Type B pancreatic cell (in vitro differentiated cells): ENCODE data around the gene ZNF728. TPM values are rescaled to one million over a fixed set of nuclear protein-coding genes. Genes with fewer than 3 reads are reported as not detected.

Experiments
- DNase-seq: peaks from one replicate; pipeline ENCODE4 v3.0.0; 2021; ENCODE audit warnings: mixed read lengths; ENCODE audit not compliant: unreplicated experiment; ENCODE audit errors: extremely low spot score
- H3K27ac Mint-ChIP-seq: 2 replicates; pipeline ENCODE4 v1.8.0; 2021; ENCODE audit warnings: mild to moderate bottlenecking, mixed read lengths
- H3K27me3 Mint-ChIP-seq: 2 replicates; pipeline ENCODE4 v1.8.0; 2021; ENCODE audit warnings: mixed read lengths
- H3K36me3 Mint-ChIP-seq: 2 replicates; pipeline ENCODE4 v1.8.0; 2021; ENCODE audit warnings: mixed read lengths
- H3K4me1 Mint-ChIP-seq: one replicate; pipeline ENCODE4 v1.8.0; 2021; ENCODE audit warnings: mixed read lengths; ENCODE audit not compliant: unreplicated experiment
- H3K4me3 Mint-ChIP-seq: 2 replicates; pipeline ENCODE4 v1.8.0; 2021; ENCODE audit warnings: mild to moderate bottlenecking, mixed read lengths
- H3K9me3 Mint-ChIP-seq: 2 replicates; pipeline ENCODE4 v1.8.0; 2021; ENCODE audit warnings: mixed read lengths
- CTCF ChIP-seq: fragments of 200-600 bp; sonication (generic); conservative IDR thresholded peaks from 2 replicates; pipeline ENCODE4 v1.5.0; 2021; ENCODE audit warnings: antibody characterized with exemption, mild to moderate bottlenecking
- long read RNA-seq: library from polyadenylated mRNA; unstranded; transcript quantifications from one replicate; pipeline ENCODE4 v2.0.0, GENCODE V29; 2020
- total RNA-seq: library from RNA; stranded (reverse); gene quantifications from 2 replicates; pipeline ENCODE4 v1.2.1, GENCODE V29; 2021; ENCODE audit warnings: low replicate concordance

ZNF728 gene
- total RNA-seq = not detected in 2 replicates
- long read RNA-seq = 0 reads

DNA sequence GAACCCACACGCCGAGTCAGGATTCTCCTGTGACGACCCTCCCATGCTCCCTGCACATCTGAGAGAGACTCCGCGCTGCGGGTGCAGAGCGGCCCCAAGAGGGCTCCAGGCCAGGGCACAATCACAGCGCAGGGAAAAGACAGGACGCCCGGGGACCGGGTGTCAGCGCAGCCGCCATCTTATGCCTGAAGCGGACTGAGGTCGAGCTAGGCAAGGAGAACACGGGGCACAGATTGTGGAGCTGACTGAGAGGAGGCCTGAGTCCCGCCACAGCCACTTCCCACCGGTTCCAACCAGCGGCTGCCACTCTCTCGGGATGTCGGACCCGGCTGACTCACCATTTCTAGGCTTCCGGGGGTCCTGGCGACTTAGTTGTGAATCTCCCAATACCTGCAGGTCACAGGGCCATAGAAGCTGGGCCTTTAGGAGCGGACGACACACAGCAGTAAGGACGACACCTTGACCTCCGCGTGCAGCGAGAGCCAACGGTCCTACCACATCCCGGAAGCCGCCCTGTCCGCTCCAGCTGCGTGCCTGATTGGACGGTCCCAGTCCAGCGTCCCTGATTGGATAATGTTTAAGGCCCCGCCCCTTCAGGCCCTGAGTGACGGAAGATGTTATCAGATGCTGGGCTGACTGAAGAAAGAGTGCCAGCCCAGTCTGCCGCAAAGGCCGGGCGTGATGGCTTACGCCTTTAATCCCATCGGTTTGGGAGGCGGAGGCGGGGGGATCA lies at the start of gene ZNF728:
TSS of gene ZNF728 (minus strand) at position 487 of the 733 bp plus-strand sequence. CDS start at position 341, 146 bp downstream.
- H3K4me3 Mint-ChIP-seq = no peak within 1 kb of the TSS
- no peaks in the 10 kb centered on the region for H3K27me3 Mint-ChIP-seq
- no peak within 1 kb of the TSS for H3K27ac Mint-ChIP-seq
- DNase-seq = no peak
- H3K4me1 Mint-ChIP-seq = no peaks in the 10 kb centered on the region
- no peak for TF ChIP-seq CTCF
- no peaks in the 10 kb centered on the region for H3K36me3 Mint-ChIP-seq
- no peaks in the 10 kb centered on the region for H3K9me3 Mint-ChIP-seq

DNA sequence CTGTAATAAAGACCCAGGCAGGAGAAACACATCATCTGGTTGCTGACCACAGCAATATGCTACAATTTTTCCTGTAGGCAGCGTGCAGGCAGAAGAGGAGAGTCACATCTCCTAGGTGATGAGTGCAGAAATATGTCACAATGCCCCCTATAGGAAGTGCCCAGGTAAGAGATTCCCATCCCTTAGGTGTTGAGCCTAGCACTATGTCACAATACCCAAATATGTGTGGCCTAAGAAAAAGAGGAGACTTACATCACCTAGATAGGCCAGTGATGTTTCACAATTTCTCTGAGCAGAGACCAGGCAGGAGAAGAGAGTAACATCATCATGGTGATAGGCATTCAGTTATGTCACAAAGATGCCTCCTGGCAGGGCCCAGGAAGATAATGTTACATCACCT lies 49.4 kb upstream of the ZNF728 start:
- no peak for DNase-seq
- Mint-ChIP-seq H3K27me3 (no peaks in the 10 kb centered on the region), H3K27ac (no peak overlapping the region), H3K4me3 (no peak overlapping the region), H3K36me3 (no peaks in the 10 kb centered on the region), H3K9me3 (peaks cover 33% of the 10 kb centered on the region), H3K4me1 (no peaks in the 10 kb centered on the region)
- no peak for TF ChIP-seq CTCF

GRCh38 chr19:23049256-23049655 lies 46.3 kb upstream of the ZNF728 start:
- H3K27ac Mint-ChIP-seq = no peak overlapping the region
- TF ChIP-seq CTCF = no peak
- H3K9me3 Mint-ChIP-seq = peaks cover 20% of the 10 kb centered on the region
- no peaks in the 10 kb centered on the region for H3K27me3 Mint-ChIP-seq
- no peaks in the 10 kb centered on the region for H3K36me3 Mint-ChIP-seq
- no peak overlapping the region for H3K4me3 Mint-ChIP-seq
- no peaks in the 10 kb centered on the region for H3K4me1 Mint-ChIP-seq
- DNase-seq = no peak

- no peaks in the 10 kb centered on the region for H3K4me1 Mint-ChIP-seq
Observed at GRCh38 chr19:23046743-23047142, 43.8 kb upstream of the ZNF728 start.

DNA sequence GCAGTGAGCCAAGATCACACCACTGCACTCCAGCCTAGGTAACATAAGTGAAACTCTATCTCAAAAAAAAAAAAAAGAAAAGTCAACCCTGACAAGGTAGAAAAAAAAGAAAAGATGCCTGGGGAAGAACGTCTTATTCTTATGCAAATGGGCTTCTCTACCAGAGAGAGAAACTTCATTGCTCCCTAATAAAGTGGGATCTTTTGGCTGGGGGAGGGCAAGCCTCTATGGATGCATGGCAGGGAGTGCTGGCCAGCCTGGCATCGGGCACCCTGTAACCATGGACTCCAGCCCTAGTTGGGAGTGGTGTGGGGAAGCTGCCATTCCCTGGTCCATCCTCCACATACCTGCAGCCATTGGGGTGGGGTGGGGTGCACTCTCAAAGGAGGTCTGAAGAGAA lies 30.7 kb upstream of the ZNF728 start:
- peaks cover 12% of the 10 kb centered on the region for H3K9me3 Mint-ChIP-seq
- no peaks in the 10 kb centered on the region for H3K36me3 Mint-ChIP-seq
- no peak for TF ChIP-seq CTCF

More at GRCh38 chr19:23046743-23047142, 43.8 kb upstream of the ZNF728 start:
- Mint-ChIP-seq H3K27ac (no peak overlapping the region), H3K36me3 (no peaks in the 10 kb centered on the region), H3K27me3 (no peaks in the 10 kb centered on the region), H3K9me3 (peaks cover 11% of the 10 kb centered on the region), H3K4me3 (no peak overlapping the region)
- DNase-seq = no peak
- TF ChIP-seq CTCF = no peak

More for the DNA sequence above, 30.7 kb upstream of the ZNF728 start:
- Mint-ChIP-seq H3K27ac (no peak overlapping the region), H3K4me3 (no peak overlapping the region), H3K4me1 (no peaks in the 10 kb centered on the region), H3K27me3 (no peaks in the 10 kb centered on the region)
- no peak for DNase-seq
